WI38 (cell line): ENCODE data around the gene DDTL.
"Not testable (repeated sequence)": the region's sequence is repeated elsewhere in the genome, so short reads cannot be mapped to it uniquely, and the experiment has no call there.

Experiments used
- H3K4me3 ChIP-seq: 2 replicates; pipeline ENCODE4 v1.5.1; 2011; ENCODE audit warnings: low read depth, mild to moderate bottlenecking, control low read depth, low read length
- TF ChIP-seq, protein P1 (sequence below): IDR thresholded peaks from 2 replicates; pipeline ENCODE4 v1.5.1; 2012; ENCODE audit warnings: low read depth, mild to moderate bottlenecking, control low read depth, low read length

The DDTL gene

DNA sequence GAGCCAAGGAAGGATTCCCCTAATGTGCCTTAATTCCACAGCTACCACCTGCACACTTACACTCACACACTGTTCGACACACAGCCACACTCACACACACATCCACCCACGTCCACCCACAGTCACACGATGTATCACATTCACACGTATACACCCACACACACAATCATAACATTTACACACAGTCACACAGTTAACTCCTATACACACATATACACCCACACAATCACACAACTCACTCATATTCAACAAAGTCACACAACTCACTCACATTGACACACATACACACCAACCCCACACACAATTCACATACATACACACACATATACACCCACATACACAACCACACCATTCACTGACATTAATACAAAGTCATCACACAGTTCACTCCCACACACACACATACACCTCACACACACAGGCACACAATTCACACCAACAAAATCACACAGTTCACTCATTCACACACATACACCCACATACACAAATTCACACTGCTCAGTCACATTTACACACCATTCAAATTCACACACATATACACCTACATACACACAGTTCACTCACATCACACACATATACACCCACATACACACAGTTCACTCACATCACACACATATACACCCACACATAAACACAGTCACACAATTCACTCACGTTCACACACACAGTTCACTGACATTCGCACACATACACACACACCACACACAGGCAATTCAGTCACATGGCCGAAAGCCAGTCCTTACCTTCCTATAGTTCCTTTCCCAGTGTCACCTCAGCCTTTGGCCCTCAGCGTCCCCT lies 12.3 kb upstream of the DDTL start:
- not testable (repeated sequence) for H3K4me3 ChIP-seq

DNA sequence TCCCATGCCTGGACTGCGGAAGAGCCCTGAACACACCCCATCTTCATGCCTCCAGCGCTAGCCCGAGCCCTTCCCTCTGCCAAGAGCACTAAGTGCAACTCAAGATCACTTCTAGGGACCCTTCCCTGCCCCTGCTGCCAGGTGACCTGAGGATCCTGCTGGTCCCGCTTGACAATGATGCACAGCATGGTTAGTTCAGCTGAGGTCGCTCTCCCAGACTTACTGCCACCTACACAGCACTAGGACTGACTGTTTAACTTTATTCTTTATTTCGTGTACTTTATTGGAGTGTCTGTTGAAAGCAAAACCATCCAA lies 11.7 kb upstream of the DDTL start:
- not testable (repeated sequence) for H3K4me3 ChIP-seq

DNA sequence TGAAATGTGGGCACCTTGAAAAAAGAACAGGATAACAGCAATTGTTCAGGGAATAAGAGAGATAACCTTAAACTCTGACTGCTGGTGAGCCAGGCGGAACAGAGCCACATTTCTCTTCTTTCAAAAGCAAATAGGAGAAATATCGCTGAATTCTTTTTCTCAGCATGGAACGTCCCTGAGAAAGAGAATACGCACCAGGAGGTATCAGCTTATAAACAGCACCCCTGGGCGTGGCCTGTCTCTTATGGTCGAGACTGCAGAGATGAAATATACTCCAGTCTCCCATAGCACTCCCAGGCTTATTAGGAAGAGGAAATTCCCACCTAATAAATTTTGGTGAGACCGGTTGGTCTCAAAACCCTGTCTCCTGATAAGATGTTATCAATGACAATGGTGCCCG lies 10.8 kb upstream of the DDTL start:
- not testable (repeated sequence) for H3K4me3 ChIP-seq

DNA sequence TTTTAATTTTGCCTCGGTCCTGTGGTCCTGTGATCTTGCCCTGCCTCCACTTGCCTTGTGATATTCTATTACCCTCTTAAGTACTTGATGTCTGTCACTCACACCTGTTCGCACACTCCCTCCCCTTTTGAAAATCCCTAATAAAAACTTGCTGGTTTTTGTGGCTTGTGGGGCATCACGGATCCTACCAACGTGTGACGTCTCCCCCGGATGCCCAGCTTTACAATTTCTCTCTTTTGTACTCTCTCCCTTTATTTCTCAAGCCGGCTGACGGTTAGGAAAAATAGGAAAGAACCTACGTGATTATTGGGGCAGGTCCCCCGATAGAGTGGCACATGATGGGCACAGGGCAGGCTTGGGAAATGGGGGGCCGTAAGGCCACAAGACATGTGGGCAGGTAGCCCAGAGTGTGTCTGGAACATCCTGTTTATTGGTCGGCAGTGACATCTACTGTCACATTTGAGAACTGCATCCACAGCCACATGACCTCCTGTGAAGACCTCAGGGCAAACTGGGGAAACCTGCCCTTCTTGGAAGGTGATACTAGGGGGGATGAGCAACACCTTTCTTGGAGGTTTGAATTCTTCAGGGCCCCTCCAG lies 10.3 kb upstream of the DDTL start:
- not testable (repeated sequence) for H3K4me3 ChIP-seq
- TF ChIP-seq, protein P1, sequence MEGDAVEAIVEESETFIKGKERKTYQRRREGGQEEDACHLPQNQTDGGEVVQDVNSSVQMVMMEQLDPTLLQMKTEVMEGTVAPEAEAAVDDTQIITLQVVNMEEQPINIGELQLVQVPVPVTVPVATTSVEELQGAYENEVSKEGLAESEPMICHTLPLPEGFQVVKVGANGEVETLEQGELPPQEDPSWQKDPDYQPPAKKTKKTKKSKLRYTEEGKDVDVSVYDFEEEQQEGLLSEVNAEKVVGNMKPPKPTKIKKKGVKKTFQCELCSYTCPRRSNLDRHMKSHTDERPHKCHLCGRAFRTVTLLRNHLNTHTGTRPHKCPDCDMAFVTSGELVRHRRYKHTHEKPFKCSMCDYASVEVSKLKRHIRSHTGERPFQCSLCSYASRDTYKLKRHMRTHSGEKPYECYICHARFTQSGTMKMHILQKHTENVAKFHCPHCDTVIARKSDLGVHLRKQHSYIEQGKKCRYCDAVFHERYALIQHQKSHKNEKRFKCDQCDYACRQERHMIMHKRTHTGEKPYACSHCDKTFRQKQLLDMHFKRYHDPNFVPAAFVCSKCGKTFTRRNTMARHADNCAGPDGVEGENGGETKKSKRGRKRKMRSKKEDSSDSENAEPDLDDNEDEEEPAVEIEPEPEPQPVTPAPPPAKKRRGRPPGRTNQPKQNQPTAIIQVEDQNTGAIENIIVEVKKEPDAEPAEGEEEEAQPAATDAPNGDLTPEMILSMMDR, result peak; percentile 80

DNA sequence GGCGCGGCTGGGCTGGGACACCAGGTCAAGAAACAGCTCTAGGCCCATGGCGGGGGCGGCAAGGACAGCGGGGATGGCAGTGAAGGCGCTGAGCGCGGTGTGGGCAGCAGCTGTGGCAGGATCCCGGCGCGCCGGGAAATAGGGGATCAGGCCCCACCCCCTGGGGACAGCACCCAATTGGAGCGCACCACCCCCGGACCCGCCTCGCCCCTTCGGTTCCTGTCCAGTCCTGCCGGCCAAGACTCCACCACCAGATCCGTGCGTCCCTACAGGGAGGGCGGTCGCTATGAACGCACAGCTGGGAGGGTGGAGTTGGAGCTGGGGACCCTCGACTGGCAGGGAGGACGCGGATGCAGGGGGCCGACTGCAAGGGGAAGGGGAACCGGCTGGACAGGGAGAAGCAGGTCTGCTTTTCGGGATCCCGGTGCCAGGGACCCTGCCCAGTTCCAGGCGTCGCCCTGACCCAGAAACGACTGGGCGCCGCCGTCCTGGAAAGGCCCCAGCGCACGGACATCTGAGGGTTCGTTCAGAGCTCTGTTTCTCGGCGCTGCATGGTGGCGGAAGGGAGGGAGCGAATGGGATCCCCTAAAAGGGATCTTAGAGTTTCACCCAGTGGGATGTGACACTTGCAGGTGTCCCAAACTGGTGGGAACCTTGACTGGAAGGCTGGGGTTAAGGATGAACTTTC lies 5.5 kb upstream of the DDTL start, which contains the start of gene GSTT2B:
GSTT2B (minus strand) TSS at position 112 of the 688 bp plus-strand sequence; CDS start at position 48, 64 bp downstream.
- not testable (repeated sequence) for H3K4me3 ChIP-seq

DNA sequence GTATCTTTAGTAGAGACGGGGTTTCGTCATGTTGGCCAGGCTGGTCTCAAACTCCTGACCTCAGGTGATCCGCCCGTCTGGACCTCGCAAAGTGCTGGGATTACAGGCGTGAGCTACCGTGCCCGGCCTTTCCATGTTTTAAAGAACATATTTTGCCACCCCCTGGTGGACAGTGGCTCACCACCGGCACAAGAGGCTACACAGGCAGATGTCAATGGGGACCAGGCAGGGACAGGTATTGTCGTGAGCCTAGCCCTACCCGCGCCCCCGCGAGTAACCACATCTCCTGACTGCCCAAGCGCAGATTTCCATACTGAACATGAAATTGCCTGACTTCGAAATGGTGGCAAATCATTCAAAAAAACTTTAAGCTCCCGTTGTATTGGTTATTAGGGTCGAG lies 594 bp upstream of the DDTL start:
- not testable (repeated sequence) for H3K4me3 ChIP-seq

DNA sequence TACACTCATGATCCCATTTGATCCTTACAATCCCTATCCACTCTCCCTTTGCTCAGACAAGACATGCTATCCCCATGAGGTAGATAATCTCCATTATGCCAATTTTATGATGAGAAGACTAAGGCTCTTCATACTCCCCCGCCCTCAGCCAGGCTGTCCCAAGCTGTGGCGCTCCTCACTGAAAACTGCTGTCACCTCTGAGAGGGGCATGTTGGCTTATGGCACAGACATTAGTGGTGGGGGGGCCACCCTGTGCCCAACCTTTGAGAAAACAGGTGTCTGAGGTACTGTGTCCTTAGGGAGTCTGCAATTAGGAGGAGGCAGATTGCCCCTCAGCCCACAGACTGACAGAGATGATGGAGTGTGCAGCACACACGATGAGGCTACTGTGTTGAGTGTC lies 2.4 kb downstream of the DDTL start:
- TF ChIP-seq, protein P1, result no peak

DNA sequence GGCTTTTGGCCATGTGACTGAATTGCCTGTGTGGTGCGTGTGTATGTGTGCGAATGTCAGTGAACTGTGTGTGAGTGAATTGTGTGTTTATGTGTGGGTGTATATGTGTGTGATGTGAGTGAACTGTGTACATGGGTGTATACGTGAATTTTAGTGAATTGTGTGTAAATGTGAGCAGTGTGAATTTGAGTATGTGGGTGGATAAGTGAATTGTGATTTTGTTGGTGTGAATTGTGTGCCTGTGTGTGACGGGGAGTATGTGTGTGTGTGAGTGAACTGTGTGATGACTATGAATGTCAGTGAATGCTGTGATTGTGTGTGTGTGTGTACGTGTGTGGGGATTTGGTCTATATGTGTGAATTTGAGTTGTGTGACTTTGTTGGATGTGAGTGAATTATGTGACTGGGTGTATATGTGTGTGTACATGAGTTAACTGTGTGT lies 3.5 kb downstream of the DDTL start:
- H3K4me3 ChIP-seq, result no peak overlapping the region
- TF ChIP-seq, protein P1, result no peak

More for the DNA sequence above, 2.4 kb downstream of the DDTL start:
- no peak overlapping the region for H3K4me3 ChIP-seq

DNA sequence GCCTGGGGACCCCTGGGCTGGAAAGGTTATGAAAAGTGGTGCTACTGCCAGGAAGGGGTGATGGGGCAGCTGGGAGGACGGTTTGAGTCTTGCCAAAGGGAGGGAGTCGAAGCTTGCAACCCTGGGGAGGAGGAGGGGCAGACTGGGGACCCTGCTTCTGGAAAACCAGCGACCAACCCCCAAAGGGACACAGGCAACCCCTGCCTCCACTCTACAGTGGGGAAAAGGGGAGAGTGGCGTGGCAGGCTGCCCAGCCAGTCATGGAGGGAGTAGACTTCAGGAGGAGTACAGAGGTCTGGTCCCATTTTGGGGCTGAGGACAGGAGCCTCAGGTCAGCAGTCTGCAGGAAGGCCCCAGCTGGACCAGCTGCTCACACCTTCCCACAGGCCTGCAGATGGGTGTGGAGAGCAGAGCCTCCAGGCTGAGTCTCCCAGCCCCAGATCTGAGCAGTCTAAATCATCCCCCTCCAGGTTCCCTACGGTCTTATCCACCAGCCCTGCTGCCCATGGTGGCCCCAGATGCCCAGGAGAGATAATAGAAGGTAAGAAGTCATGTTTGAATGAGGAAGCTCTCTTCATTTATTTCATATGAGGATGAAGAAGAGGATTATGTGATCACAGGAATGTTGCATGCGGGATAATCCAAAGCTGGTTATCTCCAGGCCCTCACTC lies 4.3 kb downstream of the DDTL start:
- TF ChIP-seq, protein P1, result no peak
- H3K4me3 ChIP-seq, result no peak overlapping the region

DNA sequence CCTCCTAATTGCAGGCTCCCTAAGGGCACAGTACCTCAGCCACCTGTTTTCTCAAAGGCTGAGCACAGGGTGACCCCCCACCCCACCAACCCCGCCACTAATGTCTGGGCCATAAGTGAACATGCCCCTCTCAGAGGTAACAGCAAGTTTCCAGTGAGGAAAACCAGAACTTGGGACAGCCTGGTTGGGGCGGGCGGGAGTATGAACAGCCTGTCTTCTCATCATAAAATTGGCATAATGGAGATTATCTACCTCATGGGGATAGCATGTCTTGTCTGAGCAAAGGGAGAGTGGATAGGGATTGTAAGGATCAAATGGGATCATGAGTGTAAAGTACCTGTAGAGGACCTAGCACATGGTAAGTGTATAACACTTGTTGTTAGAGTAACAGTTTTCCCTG lies 5.2 kb downstream of the DDTL start:
- not testable (repeated sequence) for H3K4me3 ChIP-seq

DNA sequence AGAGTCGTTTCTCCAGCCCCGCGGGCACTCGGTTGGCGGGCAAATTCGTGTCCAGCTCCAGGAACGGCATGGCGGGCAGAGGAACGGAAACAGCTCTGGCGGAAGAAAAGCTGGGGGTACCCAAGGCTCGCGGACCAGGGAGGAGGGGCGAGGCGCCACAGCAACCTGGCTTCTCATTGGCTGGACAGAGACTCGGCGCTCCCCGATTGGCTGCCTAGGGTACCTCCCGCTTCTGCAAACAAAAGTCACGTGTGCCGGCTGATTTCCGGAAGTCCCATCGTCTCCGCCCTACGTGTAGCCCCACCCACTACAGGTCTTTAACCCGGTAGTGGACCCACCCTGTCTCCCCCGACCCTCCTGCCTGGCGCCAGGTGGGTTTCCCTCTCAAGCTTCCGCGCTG lies 7.7 kb downstream of the DDTL start, which contains the start of gene DDT:
DDT (minus strand) TSS at position 97 of the 400 bp plus-strand sequence; CDS start at position 70, 27 bp downstream.
- not testable (repeated sequence) for H3K4me3 ChIP-seq

DNA sequence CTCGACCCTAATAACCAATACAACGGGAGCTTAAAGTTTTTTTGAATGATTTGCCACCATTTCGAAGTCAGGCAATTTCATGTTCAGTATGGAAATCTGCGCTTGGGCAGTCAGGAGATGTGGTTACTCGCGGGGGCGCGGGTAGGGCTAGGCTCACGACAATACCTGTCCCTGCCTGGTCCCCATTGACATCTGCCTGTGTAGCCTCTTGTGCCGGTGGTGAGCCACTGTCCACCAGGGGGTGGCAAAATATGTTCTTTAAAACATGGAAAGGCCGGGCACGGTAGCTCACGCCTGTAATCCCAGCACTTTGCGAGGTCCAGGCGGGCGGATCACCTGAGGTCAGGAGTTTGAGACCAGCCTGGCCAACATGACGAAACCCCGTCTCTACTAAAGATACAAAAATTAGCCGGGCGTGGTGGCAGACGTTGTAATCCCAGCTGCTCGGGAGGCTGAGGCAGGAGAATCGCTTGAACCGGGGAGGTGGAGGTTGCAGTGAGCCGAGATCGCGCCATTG lies 8.2 kb downstream of the DDTL start:
- H3K4me3 ChIP-seq, result not testable (repeated sequence)

DNA sequence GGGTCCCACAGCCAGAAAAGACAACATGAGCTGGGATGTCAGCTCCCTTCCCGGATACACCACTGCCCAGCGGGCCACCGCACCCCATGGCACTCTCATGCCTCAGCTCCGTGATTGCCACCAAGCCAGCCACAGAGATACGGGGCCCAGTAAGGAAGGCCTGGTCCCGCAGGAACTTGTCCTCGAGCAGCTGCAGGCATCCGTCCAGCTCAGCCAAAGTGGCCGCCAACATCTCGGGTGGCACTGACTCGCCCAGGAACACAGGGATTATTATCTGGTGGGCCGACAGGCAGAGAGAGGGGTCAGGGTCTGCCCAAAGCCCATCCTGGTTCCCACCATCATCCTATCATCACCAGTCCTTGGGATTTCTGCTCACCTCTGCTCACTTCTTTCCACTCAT lies 10.6 kb downstream of the DDTL start:
- H3K4me3 ChIP-seq, result not testable (repeated sequence)

DNA sequence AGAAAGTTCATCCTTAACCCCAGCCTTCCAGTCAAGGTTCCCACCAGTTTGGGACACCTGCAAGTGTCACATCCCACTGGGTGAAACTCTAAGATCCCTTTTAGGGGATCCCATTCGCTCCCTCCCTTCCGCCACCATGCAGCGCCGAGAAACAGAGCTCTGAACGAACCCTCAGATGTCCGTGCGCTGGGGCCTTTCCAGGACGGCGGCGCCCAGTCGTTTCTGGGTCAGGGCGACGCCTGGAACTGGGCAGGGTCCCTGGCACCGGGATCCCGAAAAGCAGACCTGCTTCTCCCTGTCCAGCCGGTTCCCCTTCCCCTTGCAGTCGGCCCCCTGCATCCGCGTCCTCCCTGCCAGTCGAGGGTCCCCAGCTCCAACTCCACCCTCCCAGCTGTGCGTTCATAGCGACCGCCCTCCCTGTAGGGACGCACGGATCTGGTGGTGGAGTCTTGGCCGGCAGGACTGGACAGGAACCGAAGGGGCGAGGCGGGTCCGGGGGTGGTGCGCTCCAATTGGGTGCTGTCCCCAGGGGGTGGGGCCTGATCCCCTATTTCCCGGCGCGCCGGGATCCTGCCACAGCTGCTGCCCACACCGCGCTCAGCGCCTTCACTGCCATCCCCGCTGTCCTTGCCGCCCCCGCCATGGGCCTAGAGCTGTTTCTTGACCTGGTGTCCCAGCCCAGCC lies 13.0 kb downstream of the DDTL start, which contains the start of gene GSTT2:
GSTT2 (plus strand) TSS at position 578 of the 684 bp plus-strand sequence.
- H3K4me3 ChIP-seq, result not testable (repeated sequence)
